WTC11 (cell line): Measurements from ENCODE around the gene HMGB2. TPM values are rescaled to one million over a fixed set of nuclear protein-coding genes. Genes with fewer than 3 reads are reported as not detected.

Experiments
- ATAC-seq: fragments of 200-7000 bp; cut with Tn5 transposase; 2 replicates; pipeline ENCODE4 v1.10.0; 2021; ENCODE audit warnings: mild to moderate bottlenecking, moderate library complexity
- CTCF ChIA-PET: fragments of 300-600 bp; sonication (Branson Sonifier 250); formaldehyde crosslinking; loops from one replicate; lab custom pipeline; 2021; ENCODE audit warnings: antibody characterized with exemption; lab: Charles Lee
- POLR2A ChIA-PET: fragments of 350-600 bp; sonication (Branson Sonifier 250); formaldehyde crosslinking; loops from one replicate; lab custom pipeline; 2021; ENCODE audit warnings: antibody characterized with exemption; lab: Charles Lee
- DNase-seq: peaks from one replicate; pipeline ENCODE4 v3.0.0; 2021; ENCODE audit warnings: low spot score
- H3K27ac Mint-ChIP-seq: 2 replicates; pipeline ENCODE4 v1.8.0; 2021; ENCODE audit warnings: mixed read lengths
- H3K27me3 Mint-ChIP-seq: 2 replicates; pipeline ENCODE4 v1.8.0; 2021; ENCODE audit warnings: low read depth, mild to moderate bottlenecking, moderate library complexity, mixed read lengths
- H3K36me3 Mint-ChIP-seq: 2 replicates; pipeline ENCODE4 v1.8.0; 2021; ENCODE audit warnings: mixed read lengths
- H3K4me1 Mint-ChIP-seq: 2 replicates; pipeline ENCODE4 v1.8.0; 2022; ENCODE audit warnings: mixed read lengths
- H3K4me3 Mint-ChIP-seq: 2 replicates; pipeline ENCODE4 v1.8.0; 2021; ENCODE audit warnings: mild to moderate bottlenecking, moderate library complexity, mixed read lengths
- H3K9me3 Mint-ChIP-seq: 2 replicates; pipeline ENCODE4 v1.8.0; 2021; ENCODE audit warnings: mixed read lengths
- CBFB ChIP-seq: sonication (generic); formaldehyde crosslinking; IDR thresholded peaks from 2 replicates; pipeline ENCODE4 v1.8.1; 2022; ENCODE audit warnings: mild to moderate bottlenecking, low read depth, missing genetic modification reagents
- CREM ChIP-seq: sonication (generic); formaldehyde crosslinking; IDR thresholded peaks from 2 replicates; pipeline ENCODE4 v1.8.1; 2022; ENCODE audit warnings: mild to moderate bottlenecking, missing genetic modification reagents, moderate library complexity
- GRHL2 ChIP-seq: fragments of 250-450 bp; sonication (Bioruptor Pico); IDR thresholded peaks from 2 replicates; pipeline ENCODE4 v1.8.0; 2022; ENCODE audit warnings: mild to moderate bottlenecking, moderate library complexity; ENCODE audit not compliant: insufficient replicate concordance, severe bottlenecking
- HMGA2 ChIP-seq: fragments of 250-450 bp; sonication (Bioruptor Pico); IDR thresholded peaks from 2 replicates; pipeline ENCODE4 v1.4.0; 2021; ENCODE audit warnings: mild to moderate bottlenecking, moderate library complexity
- JAZF1 ChIP-seq: fragments of 250-450 bp; sonication (Bioruptor Pico); IDR thresholded peaks from 2 replicates; pipeline ENCODE4 v1.9.0; 2021; ENCODE audit warnings: moderate library complexity, mild to moderate bottlenecking, inconsistent platforms
- MAX ChIP-seq: sonication (generic); formaldehyde crosslinking; IDR thresholded peaks from 2 replicates; pipeline ENCODE4 v1.8.0; 2022; ENCODE audit warnings: mild to moderate bottlenecking, missing genetic modification reagents
- MLX ChIP-seq: sonication (generic); formaldehyde crosslinking; IDR thresholded peaks from 2 replicates; pipeline ENCODE4 v1.8.1; 2023; ENCODE audit warnings: mild to moderate bottlenecking, missing genetic modification reagents, moderate library complexity
- MXD4 ChIP-seq: fragments of 250-450 bp; sonication (Bioruptor Pico); IDR thresholded peaks from 2 replicates; pipeline ENCODE4 v1.8.0; 2021; ENCODE audit warnings: mild to moderate bottlenecking, moderate library complexity, borderline replicate concordance
- NFE2L1 ChIP-seq: sonication (generic); formaldehyde crosslinking; IDR thresholded peaks from 2 replicates; pipeline ENCODE4 v1.8.1; 2023; ENCODE audit warnings: missing genetic modification reagents
- NFYB ChIP-seq: sonication (generic); formaldehyde crosslinking; conservative IDR thresholded peaks from 2 replicates; pipeline ENCODE4 v1.8.0; 2022; ENCODE audit warnings: low read depth, missing genetic modification reagents
- NR3C1 ChIP-seq: sonication (generic); formaldehyde crosslinking; conservative IDR thresholded peaks from 2 replicates; pipeline ENCODE4 v1.8.1; 2023; ENCODE audit warnings: low read depth, mild to moderate bottlenecking, missing genetic modification reagents
- PRRX2 ChIP-seq: fragments of 250-450 bp; sonication (Bioruptor Pico); IDR thresholded peaks from 2 replicates; pipeline ENCODE4 v1.8.0; 2021; ENCODE audit warnings: mild to moderate bottlenecking
- SP1 ChIP-seq: sonication (generic); formaldehyde crosslinking; conservative IDR thresholded peaks from 2 replicates; pipeline ENCODE4 v1.8.1; 2022; ENCODE audit warnings: missing genetic modification reagents
- USF2 ChIP-seq: sonication (generic); formaldehyde crosslinking; IDR thresholded peaks from 2 replicates; pipeline ENCODE4 v1.8.1; 2023; ENCODE audit warnings: mild to moderate bottlenecking, missing genetic modification reagents, moderate library complexity
- ZBTB21 ChIP-seq: sonication (generic); formaldehyde crosslinking; IDR thresholded peaks from 2 replicates; pipeline ENCODE4 v1.8.1; 2023; ENCODE audit warnings: mild to moderate bottlenecking, missing genetic modification reagents, borderline replicate concordance
- ZNF138 ChIP-seq: sonication (generic); formaldehyde crosslinking; conservative IDR thresholded peaks from 2 replicates; pipeline ENCODE4 v1.8.1; 2022; ENCODE audit warnings: mild to moderate bottlenecking, moderate library complexity, missing genetic modification reagents
- ZNF219 ChIP-seq: sonication (generic); formaldehyde crosslinking; IDR thresholded peaks from 2 replicates; pipeline ENCODE4 v1.8.0; 2023; ENCODE audit warnings: missing genetic modification reagents, mild to moderate bottlenecking, borderline replicate concordance
- ZNF416 ChIP-seq: fragments of 250-450 bp; sonication (Bioruptor Pico); IDR thresholded peaks from 2 replicates; pipeline ENCODE4 v1.9.0; 2021; ENCODE audit warnings: mild to moderate bottlenecking, inconsistent platforms
- total RNA-seq: library from RNA; stranded (reverse); gene quantifications from 3 replicates; pipeline ENCODE4 v1.2.3, GENCODE V29; 2021
- TF ChIP-seq, protein P1 (sequence below): fragments of 250-450 bp; sonication (Bioruptor Pico); IDR thresholded peaks from 2 replicates; pipeline ENCODE4 v1.8.0; 2021; ENCODE audit warnings: mild to moderate bottlenecking
- TF ChIP-seq, protein P2 (sequence below): sonication (generic); formaldehyde crosslinking; IDR thresholded peaks from 2 replicates; pipeline ENCODE4 v1.8.1; 2023; ENCODE audit warnings: mild to moderate bottlenecking, missing genetic modification reagents
- TF ChIP-seq, protein P3 (sequence below): sonication (generic); formaldehyde crosslinking; IDR thresholded peaks from 2 replicates; pipeline ENCODE4 v1.8.1; 2022; ENCODE audit warnings: missing genetic modification reagents, borderline replicate concordance
- TF ChIP-seq, protein P4 (sequence below): sonication (generic); formaldehyde crosslinking; IDR thresholded peaks from 2 replicates; pipeline ENCODE4 v1.8.1; 2022; ENCODE audit warnings: mild to moderate bottlenecking, missing genetic modification reagents, moderate library complexity, borderline replicate concordance
- TF ChIP-seq, protein P5 (sequence below): fragments of 250-450 bp; sonication (Bioruptor Pico); conservative IDR thresholded peaks from 2 replicates; pipeline ENCODE4 v1.9.0; 2021; ENCODE audit warnings: mild to moderate bottlenecking

The HMGB2 gene
- total RNA-seq, 1 experiment from 2014 or later: 279 TPM

- TF ChIP-seq, protein P1, sequence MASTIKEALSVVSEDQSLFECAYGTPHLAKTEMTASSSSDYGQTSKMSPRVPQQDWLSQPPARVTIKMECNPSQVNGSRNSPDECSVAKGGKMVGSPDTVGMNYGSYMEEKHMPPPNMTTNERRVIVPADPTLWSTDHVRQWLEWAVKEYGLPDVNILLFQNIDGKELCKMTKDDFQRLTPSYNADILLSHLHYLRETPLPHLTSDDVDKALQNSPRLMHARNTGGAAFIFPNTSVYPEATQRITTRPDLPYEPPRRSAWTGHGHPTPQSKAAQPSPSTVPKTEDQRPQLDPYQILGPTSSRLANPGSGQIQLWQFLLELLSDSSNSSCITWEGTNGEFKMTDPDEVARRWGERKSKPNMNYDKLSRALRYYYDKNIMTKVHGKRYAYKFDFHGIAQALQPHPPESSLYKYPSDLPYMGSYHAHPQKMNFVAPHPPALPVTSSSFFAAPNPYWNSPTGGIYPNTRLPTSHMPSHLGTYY (CRISPR knock-in tag): no peak
- TF ChIP-seq CREM (CRISPR knock-in tag): no peak
- no peak for TF ChIP-seq SP1 (CRISPR knock-in tag)
- no peak for TF ChIP-seq ZNF138 (CRISPR knock-in tag)
- no peak for TF ChIP-seq JAZF1 (CRISPR knock-in tag)
- no peak for TF ChIP-seq HMGA2 (CRISPR knock-in tag)
- no peak for TF ChIP-seq NR3C1 (CRISPR knock-in tag)
- TF ChIP-seq, all 79 proteins: peak for 0
Observed at GRCh38 chr4:173294444-173294843, 39.7 kb downstream of the HMGB2 start (continued).

DNA sequence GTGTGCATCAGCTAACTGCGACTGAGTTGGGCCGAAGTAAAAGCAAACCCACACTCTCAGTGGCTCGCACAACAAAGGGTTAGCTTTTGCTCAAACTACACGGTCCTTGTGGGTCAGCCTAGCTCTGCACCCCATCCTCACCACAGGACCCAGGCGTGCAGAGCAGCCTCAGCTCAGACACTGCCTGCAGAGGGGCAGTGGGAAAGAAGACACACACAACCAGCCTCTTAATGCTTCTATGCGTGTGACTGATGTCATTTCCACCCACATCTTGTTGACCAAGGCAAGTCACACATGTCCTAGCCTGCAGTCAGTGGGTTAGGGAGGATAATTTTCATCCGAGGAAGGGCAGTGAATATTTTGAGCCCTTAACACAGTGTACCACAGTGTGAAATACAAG, 40.5 kb downstream of the HMGB2 start:
- ChIA-PET CTCF (interaction anchor here (0.7 to 5.3 kb wide), 3 partner anchors 8 to 280 kb away, joined by 4 to 57 read pairs (median 11); no protein-coding TSS in a partner anchor), POLR2A (no interaction called here)
- no peak overlapping the region for H3K4me3 Mint-ChIP-seq
- H3K36me3 Mint-ChIP-seq: peaks cover 15% of the 10 kb centered on the region
- TF ChIP-seq NFYB (CRISPR knock-in tag) (no peak), PRRX2 (CRISPR knock-in tag) (no peak), ZBTB21 (CRISPR knock-in tag) (no peak), CREM (CRISPR knock-in tag) (no peak), USF2 (CRISPR knock-in tag) (no peak), ZNF416 (CRISPR knock-in tag) (no peak), ZNF219 (CRISPR knock-in tag) (no peak)
- TF ChIP-seq, protein P2, sequence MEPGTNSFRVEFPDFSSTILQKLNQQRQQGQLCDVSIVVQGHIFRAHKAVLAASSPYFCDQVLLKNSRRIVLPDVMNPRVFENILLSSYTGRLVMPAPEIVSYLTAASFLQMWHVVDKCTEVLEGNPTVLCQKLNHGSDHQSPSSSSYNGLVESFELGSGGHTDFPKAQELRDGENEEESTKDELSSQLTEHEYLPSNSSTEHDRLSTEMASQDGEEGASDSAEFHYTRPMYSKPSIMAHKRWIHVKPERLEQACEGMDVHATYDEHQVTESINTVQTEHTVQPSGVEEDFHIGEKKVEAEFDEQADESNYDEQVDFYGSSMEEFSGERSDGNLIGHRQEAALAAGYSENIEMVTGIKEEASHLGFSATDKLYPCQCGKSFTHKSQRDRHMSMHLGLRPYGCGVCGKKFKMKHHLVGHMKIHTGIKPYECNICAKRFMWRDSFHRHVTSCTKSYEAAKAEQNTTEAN: no peak
- ATAC-seq (no peak), DNase-seq (no peak)
- H3K4me1 Mint-ChIP-seq: no peaks in the 10 kb centered on the region
- H3K27me3 Mint-ChIP-seq: no peaks in the 10 kb centered on the region
- H3K9me3 Mint-ChIP-seq: no peaks in the 10 kb centered on the region
- no peak overlapping the region for H3K27ac Mint-ChIP-seq

DNA sequence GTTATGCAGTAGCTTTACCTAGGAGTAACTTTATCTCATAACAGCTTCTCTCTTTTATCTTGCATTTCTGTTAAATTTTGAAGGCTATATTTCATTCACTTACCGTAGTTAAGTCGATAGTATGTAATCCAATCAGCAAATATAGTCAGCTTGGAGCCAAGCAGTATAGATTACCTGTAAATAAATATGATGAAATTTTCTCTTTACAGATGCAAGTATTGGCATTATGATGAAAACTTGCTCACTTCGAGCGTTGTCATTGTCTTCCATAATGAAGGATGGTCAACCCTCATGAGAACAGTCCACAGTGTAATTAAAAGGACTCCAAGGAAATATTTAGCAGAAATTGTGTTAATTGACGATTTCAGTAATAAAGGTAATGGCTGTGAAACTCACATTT, 42.3 kb downstream of the HMGB2 start:
- CTCF ChIA-PET: interaction anchor here (0.8 to 5.3 kb wide), 3 partner anchors 10 to 129 kb away, joined by 3 to 57 read pairs (median 3); no protein-coding TSS in a partner anchor
- peaks cover 2% of the 10 kb centered on the region; the same call in 1 of the 2 replicates for H3K4me1 Mint-ChIP-seq
- ATAC-seq: no peak
- peaks cover 18% of the 10 kb centered on the region for H3K36me3 Mint-ChIP-seq
- POLR2A ChIA-PET: no interaction called here
- no peak overlapping the region for H3K4me3 Mint-ChIP-seq
- H3K27me3 Mint-ChIP-seq: no peaks in the 10 kb centered on the region; the same call in 1 of the 2 replicates
- no peak for DNase-seq
- peaks cover 14% of the 10 kb centered on the region for H3K9me3 Mint-ChIP-seq
- no peak overlapping the region for H3K27ac Mint-ChIP-seq
- TF ChIP-seq MLX: no peak
- TF ChIP-seq MAX (CRISPR knock-in tag): no peak
- TF ChIP-seq MXD4 (CRISPR knock-in tag): no peak
- no peak for TF ChIP-seq CBFB (CRISPR knock-in tag)
- no peak for TF ChIP-seq GRHL2 (CRISPR knock-in tag)
- TF ChIP-seq, protein P3, sequence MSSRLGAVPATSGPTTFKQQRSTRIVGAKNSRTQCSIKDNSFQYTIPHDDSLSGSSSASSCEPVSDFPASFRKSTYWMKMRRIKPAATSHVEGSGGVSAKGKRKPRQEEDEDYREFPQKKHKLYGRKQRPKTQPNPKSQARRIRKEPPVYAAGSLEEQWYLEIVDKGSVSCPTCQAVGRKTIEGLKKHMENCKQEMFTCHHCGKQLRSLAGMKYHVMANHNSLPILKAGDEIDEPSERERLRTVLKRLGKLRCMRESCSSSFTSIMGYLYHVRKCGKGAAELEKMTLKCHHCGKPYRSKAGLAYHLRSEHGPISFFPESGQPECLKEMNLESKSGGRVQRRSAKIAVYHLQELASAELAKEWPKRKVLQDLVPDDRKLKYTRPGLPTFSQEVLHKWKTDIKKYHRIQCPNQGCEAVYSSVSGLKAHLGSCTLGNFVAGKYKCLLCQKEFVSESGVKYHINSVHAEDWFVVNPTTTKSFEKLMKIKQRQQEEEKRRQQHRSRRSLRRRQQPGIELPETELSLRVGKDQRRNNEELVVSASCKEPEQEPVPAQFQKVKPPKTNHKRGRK (CRISPR knock-in tag): no peak
- TF ChIP-seq, protein P4, sequence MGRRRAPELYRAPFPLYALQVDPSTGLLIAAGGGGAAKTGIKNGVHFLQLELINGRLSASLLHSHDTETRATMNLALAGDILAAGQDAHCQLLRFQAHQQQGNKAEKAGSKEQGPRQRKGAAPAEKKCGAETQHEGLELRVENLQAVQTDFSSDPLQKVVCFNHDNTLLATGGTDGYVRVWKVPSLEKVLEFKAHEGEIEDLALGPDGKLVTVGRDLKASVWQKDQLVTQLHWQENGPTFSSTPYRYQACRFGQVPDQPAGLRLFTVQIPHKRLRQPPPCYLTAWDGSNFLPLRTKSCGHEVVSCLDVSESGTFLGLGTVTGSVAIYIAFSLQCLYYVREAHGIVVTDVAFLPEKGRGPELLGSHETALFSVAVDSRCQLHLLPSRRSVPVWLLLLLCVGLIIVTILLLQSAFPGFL (CRISPR knock-in tag): no peak
- TF ChIP-seq, protein P5, sequence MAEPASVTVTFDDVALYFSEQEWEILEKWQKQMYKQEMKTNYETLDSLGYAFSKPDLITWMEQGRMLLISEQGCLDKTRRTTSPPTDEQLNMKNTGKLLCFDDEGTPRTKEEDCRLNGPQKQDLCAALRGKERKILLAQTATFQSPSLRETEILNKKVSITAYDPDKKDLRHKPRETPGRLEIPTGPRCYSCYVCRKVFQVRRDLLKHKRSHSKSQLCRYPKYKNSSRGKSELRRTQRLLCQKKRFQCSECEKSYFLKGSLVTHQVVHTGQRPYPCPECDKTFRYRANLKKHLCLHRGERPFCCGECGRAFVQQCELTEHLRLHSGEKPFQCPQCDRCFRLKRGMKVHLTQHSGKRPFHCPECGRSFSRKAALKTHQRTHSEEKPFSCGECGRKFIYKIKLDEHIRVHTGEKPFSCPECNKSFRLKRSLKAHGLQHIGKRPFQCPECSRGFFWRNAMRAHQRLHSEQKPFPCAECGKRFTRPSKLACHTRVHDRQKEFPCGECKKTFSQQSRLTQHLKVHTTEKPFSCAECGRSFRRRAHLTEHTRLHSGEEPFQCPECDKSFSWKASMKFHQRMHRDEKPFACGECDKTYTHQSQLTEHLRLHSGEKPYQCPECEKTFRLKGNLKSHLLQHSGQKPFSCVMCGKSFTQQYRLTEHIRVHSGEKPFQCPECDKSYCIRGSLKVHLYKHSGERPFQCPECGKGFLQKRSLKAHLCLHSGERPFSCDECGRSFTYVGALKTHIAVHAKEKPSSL (CRISPR knock-in tag): no peak
- no peak for TF ChIP-seq NFE2L1 (CRISPR knock-in tag)
